ENCODE measurements around the gene LETM1. TPM values are rescaled to one million over a fixed set of nuclear protein-coding genes. Genes with fewer than 3 reads are reported as not detected.
A peak's percentile ranks its signal among the peaks of the same experiment; 100 is the strongest.

LETM1 gene
- total and polyA plus RNA-seq, 2 of the 13 experiments (the other 11 are each of a cell fraction or from before 2014, with no cell fraction given) = 9.7 to 41.6 TPM

DNA sequence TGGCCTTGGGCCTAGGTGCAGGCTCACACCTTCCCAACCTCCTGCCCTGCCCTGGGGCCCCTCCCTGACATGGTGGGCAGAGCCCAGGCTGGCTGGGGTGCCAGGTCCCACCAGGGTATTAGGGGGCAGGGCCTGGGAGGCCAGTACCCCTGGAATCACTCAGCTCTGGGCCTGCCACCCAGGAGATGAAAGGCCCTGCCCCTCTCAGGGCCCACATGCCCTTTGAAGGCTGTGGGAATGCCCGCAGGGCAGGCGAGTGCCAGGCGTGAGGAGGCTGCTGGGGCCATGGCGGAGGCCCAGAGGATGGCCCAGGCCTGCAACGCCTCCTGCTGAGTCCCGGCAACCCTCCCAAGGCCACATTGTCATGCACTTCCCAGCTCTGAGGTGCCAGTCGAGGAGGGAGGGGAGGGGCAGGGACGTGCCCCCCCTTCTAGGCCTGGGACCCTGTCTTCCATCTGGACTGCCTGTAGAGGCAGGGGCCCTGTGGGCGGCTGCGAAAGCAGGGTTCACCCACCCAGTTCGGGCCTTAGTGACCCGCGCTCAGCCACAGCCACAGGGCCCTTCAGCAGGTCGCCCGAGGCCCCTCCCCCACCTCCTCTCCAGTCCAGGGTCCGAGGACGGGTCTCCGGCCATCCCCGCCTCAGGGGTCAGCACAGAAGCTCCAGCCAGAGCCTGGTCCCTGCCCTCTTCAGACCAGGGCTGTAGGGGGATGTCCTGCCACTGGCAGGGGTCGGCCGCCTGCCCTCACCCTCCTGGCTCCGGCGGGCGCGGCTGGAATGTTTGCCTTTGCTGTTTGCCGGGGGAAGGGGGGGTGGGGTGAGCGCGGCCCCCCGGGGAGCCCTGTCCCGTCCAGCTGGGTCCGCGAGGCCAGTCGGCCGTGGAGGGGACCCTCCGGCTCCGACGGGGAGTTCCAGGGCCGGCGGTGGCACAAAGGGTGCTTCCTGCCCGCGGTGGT, 89.6 kb downstream of the LETM1 start (continued):
- TF ChIP-seq, protein P1, sequence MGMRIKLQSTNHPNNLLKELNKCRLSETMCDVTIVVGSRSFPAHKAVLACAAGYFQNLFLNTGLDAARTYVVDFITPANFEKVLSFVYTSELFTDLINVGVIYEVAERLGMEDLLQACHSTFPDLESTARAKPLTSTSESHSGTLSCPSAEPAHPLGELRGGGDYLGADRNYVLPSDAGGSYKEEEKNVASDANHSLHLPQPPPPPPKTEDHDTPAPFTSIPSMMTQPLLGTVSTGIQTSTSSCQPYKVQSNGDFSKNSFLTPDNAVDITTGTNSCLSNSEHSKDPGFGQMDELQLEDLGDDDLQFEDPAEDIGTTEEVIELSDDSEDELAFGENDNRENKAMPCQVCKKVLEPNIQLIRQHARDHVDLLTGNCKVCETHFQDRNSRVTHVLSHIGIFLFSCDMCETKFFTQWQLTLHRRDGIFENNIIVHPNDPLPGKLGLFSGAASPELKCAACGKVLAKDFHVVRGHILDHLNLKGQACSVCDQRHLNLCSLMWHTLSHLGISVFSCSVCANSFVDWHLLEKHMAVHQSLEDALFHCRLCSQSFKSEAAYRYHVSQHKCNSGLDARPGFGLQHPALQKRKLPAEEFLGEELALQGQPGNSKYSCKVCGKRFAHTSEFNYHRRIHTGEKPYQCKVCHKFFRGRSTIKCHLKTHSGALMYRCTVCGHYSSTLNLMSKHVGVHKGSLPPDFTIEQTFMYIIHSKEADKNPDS (CRISPR knock-in tag; IDR thresholded peaks at IDR 0.05) = no peak
- no peak for TF ChIP-seq ZNF180 (CRISPR knock-in tag; IDR thresholded peaks at IDR 0.05; ENCODE audit: borderline replicate concordance, low read depth)
- TF ChIP-seq ZNF558 (CRISPR knock-in tag; IDR thresholded peaks at IDR 0.05; ENCODE audit: borderline replicate concordance) = no peak
- no peak for TF ChIP-seq BHLHE40 (IDR thresholded peaks at IDR 0.05; ENCODE audit: low read length)
- TF ChIP-seq NFIC (IDR thresholded peaks at IDR 0.05; ENCODE audit: low read length) = no peak
- TF ChIP-seq, protein P2, sequence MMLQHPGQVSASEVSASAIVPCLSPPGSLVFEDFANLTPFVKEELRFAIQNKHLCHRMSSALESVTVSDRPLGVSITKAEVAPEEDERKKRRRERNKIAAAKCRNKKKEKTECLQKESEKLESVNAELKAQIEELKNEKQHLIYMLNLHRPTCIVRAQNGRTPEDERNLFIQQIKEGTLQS (CRISPR knock-in tag; IDR thresholded peaks at IDR 0.05) = no peak
- no peak for TF ChIP-seq ZNF451 (CRISPR knock-in tag; IDR thresholded peaks at IDR 0.05)
- peak; percentile 96 for TF ChIP-seq HNRNPL (IDR thresholded peaks at IDR 0.05; ENCODE audit: low read depth, low read length)
